HCT116 (cell line): ENCODE measurements around the gene IQSEC3. TPM values are rescaled to one million over a fixed set of nuclear protein-coding genes. Genes with fewer than 3 reads are reported as not detected.

Source experiments
- ATAC-seq: fragments of 200-7000 bp; cut with Tn5 transposase; 2 replicates; pipeline ENCODE4 v1.9.1; 2020; ENCODE audit warnings: mild to moderate bottlenecking, moderate library complexity
- BruUV-seq: library from RNA; stranded (reverse); fragments of 400-500 nt; replicated peaks from 2 replicates; lab custom pipeline; 2021; lab: Mats Ljungman, UMichigan
- CTCF ChIA-PET: fragments of 300-600 bp; sonication (Branson Sonifier 250); formaldehyde crosslinking; loops from one replicate; lab custom pipeline; 2021; ENCODE audit warnings: antibody characterized with exemption; lab: Charles Lee
- POLR2A ChIA-PET: fragments of 300-600, 350-600 bp; sonication (Branson Sonifier 250); formaldehyde crosslinking; loops from one replicate; lab custom pipeline; 2021; ENCODE audit warnings: antibody characterized with exemption; lab: Charles Lee
- RAD21 ChIA-PET, 2 experiments: fragments of 300-600 bp; sonication (Branson Sonifier 250); formaldehyde crosslinking; loops; one replicate each; lab custom pipeline; 2023; ENCODE audit warnings: low total read pairs in 2 of 2; ENCODE audit not compliant: uncharacterized antibody in 2 of 2, unreplicated experiment in 2 of 2, low non-redundant PET in 1 of 2; lab: Charles Lee
- DNase-seq: peaks from one replicate; pipeline ENCODE4 v3.0.0-alpha.2; 2010; ENCODE audit warnings: low read depth, low spot score
- H2AFZ ChIP-seq: fragments of 200-600 bp; shearing (Covaris generic), sonication (generic); 2 replicates; pipeline ENCODE4 v1.6.1; 2017; ENCODE audit warnings: low read depth, mixed run types, mixed read lengths, antibody characterized with exemption, low read length; ENCODE audit not compliant: poor library complexity, severe bottlenecking
- H3K27ac ChIP-seq: 2 replicates; pipeline ENCODE4 v1.5.1; 2012; ENCODE audit warnings: low read depth, low read length
- H3K27me3 ChIP-seq: fragments of 200-600 bp; sonication (generic); 2 replicates; pipeline ENCODE4 v1.6.1; 2016; ENCODE audit warnings: mixed run types, low read length, mixed read lengths; ENCODE audit not compliant: insufficient read depth
- H3K36me3 ChIP-seq, 2 experiments: fragments of 200-500 bp in 1 of 2; fragments of 200-600 bp in 1 of 2; sonication (Bioruptor generic) in 1 of 2; sonication (generic) in 1 of 2; 2 replicates each; pipeline versions ENCODE4 v1.5.1 to v1.6.1; 2014 to 2016; ENCODE audit warnings: low read length in 2 of 2, inconsistent platforms in 1 of 2, mixed read lengths in 1 of 2, mixed run types in 1 of 2; ENCODE audit not compliant: insufficient read depth in 2 of 2, control insufficient read depth in 1 of 2
- H3K4me1 ChIP-seq, 2 experiments: fragments of 200-600 bp in 1 of 2; sonication (generic) in 1 of 2; 2 replicates each; pipeline versions ENCODE4 v1.5.1 to v1.6.1; 2012 to 2017; ENCODE audit warnings: low read length in 2 of 2, inconsistent platforms in 1 of 2, mild to moderate bottlenecking in 1 of 2, mixed read lengths in 1 of 2, mixed run types in 1 of 2, moderate library complexity in 1 of 2; ENCODE audit not compliant: insufficient read depth in 2 of 2, control insufficient read depth in 1 of 2
- H3K4me2 ChIP-seq: fragments of 200-600 bp; sonication (generic); 2 replicates; pipeline ENCODE4 v1.6.1; 2017; ENCODE audit warnings: mixed run types, low read length, mixed read lengths
- H3K4me3 ChIP-seq, 2 experiments: fragments of 200-600 bp in 1 of 2; sonication (generic) in 1 of 2; replicated peaks in 1 of 2; 2 replicates each; pipeline ENCODE4 v1.5.1; 2011 to 2016; ENCODE audit warnings: low read length in 2 of 2, control low read depth in 1 of 2, low read depth in 1 of 2, mild to moderate bottlenecking in 1 of 2, mixed read lengths in 1 of 2, mixed run types in 1 of 2
- H3K79me2 ChIP-seq: fragments of 200-600 bp; sonication (generic); 2 replicates; pipeline ENCODE4 v1.6.1; 2017; ENCODE audit warnings: mild to moderate bottlenecking, mixed run types, low read length, moderate library complexity, mixed read lengths; ENCODE audit not compliant: insufficient read depth
- H3K9ac ChIP-seq: fragments of 200-600 bp; sonication (generic); 2 replicates; pipeline ENCODE4 v1.6.1; 2016; ENCODE audit warnings: low read length, mixed read lengths
- H3K9me2 ChIP-seq: fragments of 200-600 bp; sonication (generic), shearing (Covaris generic); 2 replicates; pipeline ENCODE4 v1.6.1; 2017; ENCODE audit warnings: mixed run types, mild to moderate bottlenecking, moderate library complexity; ENCODE audit not compliant: insufficient read depth
- H3K9me3 ChIP-seq, 2 experiments: fragments of 200-500 bp in 1 of 2; fragments of 200-600 bp in 1 of 2; sonication (Bioruptor generic) in 1 of 2; sonication (generic) in 1 of 2; 2 replicates each; pipeline ENCODE4 v1.6.1; 2014 to 2017; ENCODE audit warnings: low read length in 2 of 2, mixed read lengths in 2 of 2, inconsistent platforms in 1 of 2, low read depth in 1 of 2, mild to moderate bottlenecking in 1 of 2, mixed run types in 1 of 2, moderate library complexity in 1 of 2; ENCODE audit not compliant: control insufficient read depth in 1 of 2, insufficient read depth in 1 of 2
- H4K20me1 ChIP-seq: fragments of 200-600 bp; sonication (generic), shearing (Covaris generic); 2 replicates; pipeline ENCODE4 v1.6.1; 2017; ENCODE audit warnings: mixed run types, mild to moderate bottlenecking, moderate library complexity; ENCODE audit not compliant: insufficient read depth
- ELF1 ChIP-seq: IDR thresholded peaks from 2 replicates; pipeline ENCODE4 v1.6.1; 2012; ENCODE audit warnings: low read depth, borderline replicate concordance
- EZH2 ChIP-seq: fragments of 200-600 bp; sonication (generic); IDR thresholded peaks from 2 replicates; pipeline ENCODE4 v1.6.1; 2017; ENCODE audit warnings: antibody characterized with exemption, mixed run types
- EZH2phosphoT487 ChIP-seq: fragments of 200-600 bp; IDR thresholded peaks from 2 replicates; pipeline ENCODE4 v1.6.1; 2018; ENCODE audit warnings: antibody characterized with exemption, borderline replicate concordance
- POLR2A ChIP-seq: IDR thresholded peaks from 2 replicates; pipeline ENCODE4 v1.7.0; 2011; ENCODE audit warnings: borderline replicate concordance; ENCODE audit not compliant: insufficient read depth, insufficient read length; ENCODE audit errors: extremely low read depth
- RAD21 ChIP-seq: IDR thresholded peaks from 2 replicates; pipeline ENCODE4 v1.6.1; 2012; ENCODE audit warnings: low read depth, mild to moderate bottlenecking
- SIN3A ChIP-seq: IDR thresholded peaks from 2 replicates; pipeline ENCODE4 v1.6.1; 2012; ENCODE audit warnings: low read depth
- SRF ChIP-seq: IDR thresholded peaks from 2 replicates; pipeline ENCODE4 v1.6.1; 2012; ENCODE audit warnings: low read depth
- ZFX ChIP-seq: fragments of 450-650 bp; IDR thresholded peaks from 2 replicates; pipeline ENCODE4 v1.6.1; 2017
- intact Hi-C: fragments of 100-400 bp; cut with micrococcal nuclease; formaldehyde crosslinking; loops from 2 replicates; pipeline ENCODE4 v1.10.0; 2022
- total RNA-seq: library from RNA; stranded (reverse); gene quantifications from one replicate; pipeline ENCODE4 v1.2.1, GENCODE V29; 2021; ENCODE audit not compliant: unreplicated experiment
- TF ChIP-seq, protein P1 (sequence below): IDR thresholded peaks from 2 replicates; pipeline ENCODE4 v1.6.1; 2012
- TF ChIP-seq, protein P2 (sequence below): IDR thresholded peaks from 2 replicates; pipeline ENCODE4 v1.6.1; 2011; ENCODE audit warnings: mild to moderate bottlenecking, low read length, moderate library complexity; ENCODE audit not compliant: insufficient replicate concordance; ENCODE audit errors: extremely low read depth
- TF ChIP-seq, protein P3 (sequence below), 3 experiments: fragments of 200-600 bp in 1 of 3; sonication (generic) in 1 of 3; IDR thresholded peaks in 2 of 3; conservative IDR thresholded peaks in 1 of 3; 2 replicates each; pipeline ENCODE4 v1.5.1; 2012 to 2017; ENCODE audit warnings: low read depth in 2 of 3, low read length in 2 of 3, antibody characterized with exemption in 1 of 3, borderline replicate concordance in 1 of 3, control low read depth in 1 of 3, mild to moderate bottlenecking in 1 of 3, mixed read lengths in 1 of 3, mixed run types in 1 of 3, moderate library complexity in 1 of 3; ENCODE audit not compliant: insufficient read depth in 1 of 3

IQSEC3 gene
- total RNA-seq, 1 experiment from 2014 or later, result not detected

DNA sequence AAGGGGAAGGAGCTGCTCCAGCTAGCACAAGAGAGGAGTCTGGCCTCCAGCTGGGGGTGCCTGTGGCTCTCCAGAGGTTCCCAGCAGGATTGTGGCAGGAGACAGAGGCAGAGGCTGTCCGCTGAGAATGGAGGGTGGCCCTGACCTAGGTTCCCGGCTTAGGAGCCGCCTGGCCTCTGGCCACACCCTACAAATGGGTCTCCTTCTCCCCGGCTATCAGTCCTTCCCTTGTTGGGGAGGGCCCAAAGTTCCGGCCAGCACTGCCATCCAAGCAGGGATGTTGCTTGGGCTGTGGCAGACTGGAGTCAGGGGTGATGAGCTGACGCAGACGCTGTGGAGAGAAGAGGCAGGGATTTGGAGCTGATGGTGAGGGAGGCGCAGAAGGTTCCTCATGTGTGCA is 124.3 kb downstream of the IQSEC3 start:
- Histone ChIP-seq H3K9me3 (no peaks in the 10 kb centered on the region), H4K20me1 (no peaks in the 10 kb centered on the region), H3K79me2 (no peaks in the 10 kb centered on the region), H3K27me3 (no peaks in the 10 kb centered on the region), H3K4me2 (no peak overlapping the region), H3K4me1 (peaks cover 0 to 8% of the 10 kb centered on the region in 2 experiments; a peak in 2 of 4 replicates), H3K27ac (no peak overlapping the region), H3K9ac (no peak overlapping the region), H2AFZ (no peak overlapping the region), H3K4me3 (no peak overlapping the region), H3K9me2 (no peaks in the 10 kb centered on the region), H3K36me3 (no peaks in the 10 kb centered on the region)
- BruUV-seq, result no TSS peak
- ChIA-PET POLR2A (no interaction called here), RAD21 (no interaction called here), CTCF (no interaction called here)
- ATAC-seq (no peak), DNase-seq (no peak)
- intact Hi-C loops, result no loop called here
- no peak for TF ChIP-seq ELF1
- TF ChIP-seq EZH2, result no peak
- TF ChIP-seq, protein P1, sequence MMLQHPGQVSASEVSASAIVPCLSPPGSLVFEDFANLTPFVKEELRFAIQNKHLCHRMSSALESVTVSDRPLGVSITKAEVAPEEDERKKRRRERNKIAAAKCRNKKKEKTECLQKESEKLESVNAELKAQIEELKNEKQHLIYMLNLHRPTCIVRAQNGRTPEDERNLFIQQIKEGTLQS, result no peak
- TF ChIP-seq ZFX, result no peak
- TF ChIP-seq RAD21, result no peak
- no peak for TF ChIP-seq SIN3A
- TF ChIP-seq, protein P2, sequence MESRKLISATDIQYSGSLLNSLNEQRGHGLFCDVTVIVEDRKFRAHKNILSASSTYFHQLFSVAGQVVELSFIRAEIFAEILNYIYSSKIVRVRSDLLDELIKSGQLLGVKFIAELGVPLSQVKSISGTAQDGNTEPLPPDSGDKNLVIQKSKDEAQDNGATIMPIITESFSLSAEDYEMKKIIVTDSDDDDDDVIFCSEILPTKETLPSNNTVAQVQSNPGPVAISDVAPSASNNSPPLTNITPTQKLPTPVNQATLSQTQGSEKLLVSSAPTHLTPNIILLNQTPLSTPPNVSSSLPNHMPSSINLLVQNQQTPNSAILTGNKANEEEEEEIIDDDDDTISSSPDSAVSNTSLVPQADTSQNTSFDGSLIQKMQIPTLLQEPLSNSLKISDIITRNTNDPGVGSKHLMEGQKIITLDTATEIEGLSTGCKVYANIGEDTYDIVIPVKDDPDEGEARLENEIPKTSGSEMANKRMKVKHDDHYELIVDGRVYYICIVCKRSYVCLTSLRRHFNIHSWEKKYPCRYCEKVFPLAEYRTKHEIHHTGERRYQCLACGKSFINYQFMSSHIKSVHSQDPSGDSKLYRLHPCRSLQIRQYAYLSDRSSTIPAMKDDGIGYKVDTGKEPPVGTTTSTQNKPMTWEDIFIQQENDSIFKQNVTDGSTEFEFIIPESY, result no peak
- TF ChIP-seq POLR2A, result no peak
- TF ChIP-seq EZH2phosphoT487, result no peak
- TF ChIP-seq SRF, result no peak
- TF ChIP-seq, protein P3, sequence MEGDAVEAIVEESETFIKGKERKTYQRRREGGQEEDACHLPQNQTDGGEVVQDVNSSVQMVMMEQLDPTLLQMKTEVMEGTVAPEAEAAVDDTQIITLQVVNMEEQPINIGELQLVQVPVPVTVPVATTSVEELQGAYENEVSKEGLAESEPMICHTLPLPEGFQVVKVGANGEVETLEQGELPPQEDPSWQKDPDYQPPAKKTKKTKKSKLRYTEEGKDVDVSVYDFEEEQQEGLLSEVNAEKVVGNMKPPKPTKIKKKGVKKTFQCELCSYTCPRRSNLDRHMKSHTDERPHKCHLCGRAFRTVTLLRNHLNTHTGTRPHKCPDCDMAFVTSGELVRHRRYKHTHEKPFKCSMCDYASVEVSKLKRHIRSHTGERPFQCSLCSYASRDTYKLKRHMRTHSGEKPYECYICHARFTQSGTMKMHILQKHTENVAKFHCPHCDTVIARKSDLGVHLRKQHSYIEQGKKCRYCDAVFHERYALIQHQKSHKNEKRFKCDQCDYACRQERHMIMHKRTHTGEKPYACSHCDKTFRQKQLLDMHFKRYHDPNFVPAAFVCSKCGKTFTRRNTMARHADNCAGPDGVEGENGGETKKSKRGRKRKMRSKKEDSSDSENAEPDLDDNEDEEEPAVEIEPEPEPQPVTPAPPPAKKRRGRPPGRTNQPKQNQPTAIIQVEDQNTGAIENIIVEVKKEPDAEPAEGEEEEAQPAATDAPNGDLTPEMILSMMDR (IDR thresholded peaks at IDR 0.05 in 2 of 3, conservative IDR thresholded peaks at IDR 0.05 in 1 of 3; ENCODE audit: borderline replicate concordance in 1 of 3, insufficient read depth in 1 of 3, low read depth in 2 of 3, low read length in 2 of 3), result no peak
